ENCODE measurements around the gene CR2. TPM values are rescaled to one million over a fixed set of nuclear protein-coding genes. Genes with fewer than 3 reads are reported as not detected.

The CR2 gene
- total RNA-seq, 1 donor from 2014 or later: not detected

GRCh38 chr1:207453710-207454045 is 450 bp upstream of the CR2 start:
- DNase-seq (ENCODE audit: low read depth) (no peak), FAIRE-seq (no peak)
- Histone ChIP-seq H3K36me3 (ENCODE audit: control insufficient read depth, insufficient read depth, low read length) (no peaks in the 10 kb centered on the region), H3K4me3 (ENCODE audit: low read depth, low read length) (no peak overlapping the region), H3K27me3 (ENCODE audit: control insufficient read depth, insufficient read depth, low read length) (peaks cover 32% of the 10 kb centered on the region)
- TF ChIP-seq, protein P1, sequence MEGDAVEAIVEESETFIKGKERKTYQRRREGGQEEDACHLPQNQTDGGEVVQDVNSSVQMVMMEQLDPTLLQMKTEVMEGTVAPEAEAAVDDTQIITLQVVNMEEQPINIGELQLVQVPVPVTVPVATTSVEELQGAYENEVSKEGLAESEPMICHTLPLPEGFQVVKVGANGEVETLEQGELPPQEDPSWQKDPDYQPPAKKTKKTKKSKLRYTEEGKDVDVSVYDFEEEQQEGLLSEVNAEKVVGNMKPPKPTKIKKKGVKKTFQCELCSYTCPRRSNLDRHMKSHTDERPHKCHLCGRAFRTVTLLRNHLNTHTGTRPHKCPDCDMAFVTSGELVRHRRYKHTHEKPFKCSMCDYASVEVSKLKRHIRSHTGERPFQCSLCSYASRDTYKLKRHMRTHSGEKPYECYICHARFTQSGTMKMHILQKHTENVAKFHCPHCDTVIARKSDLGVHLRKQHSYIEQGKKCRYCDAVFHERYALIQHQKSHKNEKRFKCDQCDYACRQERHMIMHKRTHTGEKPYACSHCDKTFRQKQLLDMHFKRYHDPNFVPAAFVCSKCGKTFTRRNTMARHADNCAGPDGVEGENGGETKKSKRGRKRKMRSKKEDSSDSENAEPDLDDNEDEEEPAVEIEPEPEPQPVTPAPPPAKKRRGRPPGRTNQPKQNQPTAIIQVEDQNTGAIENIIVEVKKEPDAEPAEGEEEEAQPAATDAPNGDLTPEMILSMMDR (IDR thresholded peaks at IDR 0.05; ENCODE audit: insufficient read depth, low read length, severe bottlenecking): no peak

GRCh38 chr1:207455183-207455754 is 1.1 kb downstream of the CR2 start:
- no peak for FAIRE-seq
- peaks cover 28% of the 10 kb centered on the region for H3K27me3 ChIP-seq (ENCODE audit: control insufficient read depth, insufficient read depth, low read length)
- DNase-seq (ENCODE audit: low read depth): no peak

DNA sequence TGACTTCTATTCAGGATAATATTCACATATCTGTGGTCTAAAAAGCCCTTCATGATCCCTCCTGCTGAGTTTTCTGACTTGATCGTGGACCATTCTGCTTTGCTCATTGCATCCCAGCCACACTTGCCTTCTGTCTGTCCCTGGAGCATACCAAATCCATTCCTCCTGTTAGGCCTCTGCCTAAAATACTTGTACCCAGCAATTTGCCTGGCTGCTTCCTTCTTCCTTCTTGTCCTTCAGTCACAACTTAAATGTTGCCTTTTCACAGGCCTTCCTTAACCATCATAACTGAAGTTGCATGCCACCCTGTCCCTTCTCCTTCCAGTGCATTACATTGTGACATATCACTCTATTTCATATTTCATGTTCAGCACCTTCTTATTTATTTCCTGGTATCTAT is 4.3 kb downstream of the CR2 start:
- TF ChIP-seq, protein P1 (IDR thresholded peaks at IDR 0.05; ENCODE audit: insufficient read depth, low read length, severe bottlenecking): no peak
- H3K4me3 ChIP-seq (ENCODE audit: low read depth, low read length): no peak overlapping the region
- no peaks in the 10 kb centered on the region for H3K36me3 ChIP-seq (ENCODE audit: control insufficient read depth, insufficient read depth, low read length)
- H3K27me3 ChIP-seq (ENCODE audit: control insufficient read depth, insufficient read depth, low read length): peaks cover 23% of the 10 kb centered on the region
- FAIRE-seq (no peak), DNase-seq (ENCODE audit: low read depth) (no peak)

More at GRCh38 chr1:207455183-207455754, 1.1 kb downstream of the CR2 start:
- no peak overlapping the region for H3K4me3 ChIP-seq (ENCODE audit: low read depth, low read length)
- TF ChIP-seq, protein P1 (IDR thresholded peaks at IDR 0.05; ENCODE audit: insufficient read depth, low read length, severe bottlenecking): no peak
- H3K36me3 ChIP-seq (ENCODE audit: control insufficient read depth, insufficient read depth, low read length): no peaks in the 10 kb centered on the region

DNA sequence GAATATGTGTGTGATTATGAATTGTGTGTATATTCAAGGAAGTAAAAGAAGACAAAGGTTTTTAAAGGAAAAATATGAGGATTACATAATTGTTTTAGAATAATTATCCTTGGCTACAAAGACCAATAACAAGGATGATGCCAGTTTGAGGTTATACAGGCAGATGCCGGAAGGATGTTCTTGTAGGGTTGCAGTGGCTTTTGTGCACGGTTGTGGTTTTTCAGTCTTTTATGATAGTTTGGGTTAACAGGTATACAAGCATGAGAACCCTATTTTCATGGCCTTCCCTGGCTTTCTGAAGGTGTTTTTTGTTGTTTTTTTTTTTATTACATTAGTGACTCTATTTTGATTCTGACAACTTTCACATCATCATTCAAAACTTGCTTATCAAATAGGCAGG is 4.9 kb downstream of the CR2 start:
- H3K36me3 ChIP-seq (ENCODE audit: control insufficient read depth, insufficient read depth, low read length): no peaks in the 10 kb centered on the region
- peaks cover 21% of the 10 kb centered on the region for H3K27me3 ChIP-seq (ENCODE audit: control insufficient read depth, insufficient read depth, low read length)
- no peak overlapping the region for H3K4me3 ChIP-seq (ENCODE audit: low read depth, low read length)
- no peak for FAIRE-seq
- DNase-seq (ENCODE audit: low read depth): no peak
- TF ChIP-seq, protein P1 (IDR thresholded peaks at IDR 0.05; ENCODE audit: insufficient read depth, low read length, severe bottlenecking): no peak

DNA sequence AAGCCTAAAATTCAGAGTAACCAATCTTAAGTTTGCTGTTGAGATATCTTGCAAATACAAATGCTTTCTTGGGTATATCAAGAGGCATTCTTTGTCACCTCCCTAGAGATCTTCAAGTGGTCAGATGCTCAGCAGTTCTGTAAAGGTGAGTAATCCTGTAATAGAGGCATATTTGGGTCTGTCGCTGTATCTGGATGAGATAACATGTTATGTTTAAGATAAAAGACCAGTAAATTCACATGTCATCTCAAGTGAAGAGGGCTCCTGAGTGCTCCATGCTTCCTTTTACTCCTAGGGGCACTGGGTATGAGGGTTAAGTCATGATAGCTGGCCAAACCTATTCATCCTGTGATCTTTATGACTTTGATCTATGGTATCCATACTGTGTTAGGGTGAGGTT is 7.5 kb downstream of the CR2 start:
- no peak overlapping the region for H3K4me3 ChIP-seq (ENCODE audit: low read depth, low read length)
- TF ChIP-seq, protein P1 (IDR thresholded peaks at IDR 0.05; ENCODE audit: insufficient read depth, low read length, severe bottlenecking): no peak
- DNase-seq (ENCODE audit: low read depth) (no peak), FAIRE-seq (no peak)
- H3K27me3 ChIP-seq (ENCODE audit: control insufficient read depth, insufficient read depth, low read length): peaks cover 6% of the 10 kb centered on the region
- H3K36me3 ChIP-seq (ENCODE audit: control insufficient read depth, insufficient read depth, low read length): no peaks in the 10 kb centered on the region

DNA sequence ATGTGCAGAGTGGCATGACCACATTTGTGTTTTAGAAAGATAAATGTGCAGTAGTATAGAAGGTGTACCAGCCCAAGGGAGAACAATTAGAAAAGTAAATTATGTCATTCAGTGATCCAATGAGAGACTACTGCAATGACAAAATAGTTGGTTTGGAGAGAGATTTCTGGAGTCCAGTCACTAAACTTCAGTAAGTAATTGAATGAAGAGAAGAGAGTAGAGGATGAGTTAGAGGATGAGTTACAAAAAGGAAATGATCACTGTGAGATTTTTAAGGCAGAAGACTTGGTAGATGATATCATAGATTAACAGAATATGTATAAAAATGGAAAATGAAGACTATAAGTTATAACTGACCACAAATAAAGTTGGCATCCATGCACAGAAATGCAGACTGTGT is 8.4 kb downstream of the CR2 start:
- DNase-seq (ENCODE audit: low read depth) (no peak), FAIRE-seq (no peak)
- Histone ChIP-seq H3K36me3 (ENCODE audit: control insufficient read depth, insufficient read depth, low read length) (no peaks in the 10 kb centered on the region), H3K4me3 (ENCODE audit: low read depth, low read length) (no peak overlapping the region), H3K27me3 (ENCODE audit: control insufficient read depth, insufficient read depth, low read length) (no peaks in the 10 kb centered on the region)
- TF ChIP-seq, protein P1 (IDR thresholded peaks at IDR 0.05; ENCODE audit: insufficient read depth, low read length, severe bottlenecking): no peak
